HFFc6 (cell line): ENCODE measurements around the gene MINDY1. TPM values are rescaled to one million over a fixed set of nuclear protein-coding genes. Genes with fewer than 3 reads are reported as not detected.

Experiments
- DNase-seq: peaks from one replicate; pipeline ENCODE4 v3.0.0-alpha.2; 2018
- H3K27ac Mint-ChIP-seq: 2 replicates; pipeline ENCODE4 v1.8.0; 2020; ENCODE audit warnings: mild to moderate bottlenecking, mixed read lengths
- H3K27me3 Mint-ChIP-seq: 2 replicates; pipeline ENCODE4 v1.8.0; 2021; ENCODE audit warnings: mild to moderate bottlenecking, moderate library complexity, mixed read lengths; ENCODE audit not compliant: insufficient read depth
- H3K36me3 Mint-ChIP-seq: 2 replicates; pipeline ENCODE4 v1.8.0; 2021; ENCODE audit warnings: low read depth, mixed read lengths
- H3K4me1 Mint-ChIP-seq: 2 replicates; pipeline ENCODE4 v1.8.0; 2020; ENCODE audit warnings: low read depth, mixed read lengths
- H3K4me3 Mint-ChIP-seq: 2 replicates; pipeline ENCODE4 v1.8.0; 2020; ENCODE audit warnings: mild to moderate bottlenecking, moderate library complexity, mixed read lengths
- H3K9me3 Mint-ChIP-seq: 2 replicates; pipeline ENCODE4 v1.8.0; 2020; ENCODE audit warnings: mild to moderate bottlenecking, mixed read lengths
- long read RNA-seq: library from polyadenylated mRNA; unstranded; transcript quantifications from one replicate; pipeline ENCODE4 v2.0.0, GENCODE V29; 2019
- total RNA-seq, 6 experiments: library from RNA; stranded (reverse); fragmentation: NEBNext Ultra II Directional; extraction: Animal tissue kit (Norgen Biotek cat#: 25700); gene quantifications; 2 replicates in 1 of 6; 3 replicates in 5 of 6; pipeline ENCODE4 v1.2.3, GENCODE V29; 2021
- TF ChIP-seq, protein P1 (sequence below): fragments of 200-600 bp; sonication (generic); IDR thresholded peaks from 2 replicates; pipeline ENCODE4 v1.5.0; 2021; ENCODE audit warnings: antibody characterized with exemption, mild to moderate bottlenecking

Gene MINDY1, protein sequence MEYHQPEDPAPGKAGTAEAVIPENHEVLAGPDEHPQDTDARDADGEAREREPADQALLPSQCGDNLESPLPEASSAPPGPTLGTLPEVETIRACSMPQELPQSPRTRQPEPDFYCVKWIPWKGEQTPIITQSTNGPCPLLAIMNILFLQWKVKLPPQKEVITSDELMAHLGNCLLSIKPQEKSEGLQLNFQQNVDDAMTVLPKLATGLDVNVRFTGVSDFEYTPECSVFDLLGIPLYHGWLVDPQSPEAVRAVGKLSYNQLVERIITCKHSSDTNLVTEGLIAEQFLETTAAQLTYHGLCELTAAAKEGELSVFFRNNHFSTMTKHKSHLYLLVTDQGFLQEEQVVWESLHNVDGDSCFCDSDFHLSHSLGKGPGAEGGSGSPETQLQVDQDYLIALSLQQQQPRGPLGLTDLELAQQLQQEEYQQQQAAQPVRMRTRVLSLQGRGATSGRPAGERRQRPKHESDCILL
- 10 to 100 TPM in 1 of 6 experiments, 1 to 10 TPM in 5; 8.3 to 11.9 (median 9.0) TPM for total RNA-seq
- long read RNA-seq, partial matches to known transcripts: 1 of 4 reads
- long read RNA-seq, other reads (novel, unspliced or antisense): 1 of 4 reads

DNA sequence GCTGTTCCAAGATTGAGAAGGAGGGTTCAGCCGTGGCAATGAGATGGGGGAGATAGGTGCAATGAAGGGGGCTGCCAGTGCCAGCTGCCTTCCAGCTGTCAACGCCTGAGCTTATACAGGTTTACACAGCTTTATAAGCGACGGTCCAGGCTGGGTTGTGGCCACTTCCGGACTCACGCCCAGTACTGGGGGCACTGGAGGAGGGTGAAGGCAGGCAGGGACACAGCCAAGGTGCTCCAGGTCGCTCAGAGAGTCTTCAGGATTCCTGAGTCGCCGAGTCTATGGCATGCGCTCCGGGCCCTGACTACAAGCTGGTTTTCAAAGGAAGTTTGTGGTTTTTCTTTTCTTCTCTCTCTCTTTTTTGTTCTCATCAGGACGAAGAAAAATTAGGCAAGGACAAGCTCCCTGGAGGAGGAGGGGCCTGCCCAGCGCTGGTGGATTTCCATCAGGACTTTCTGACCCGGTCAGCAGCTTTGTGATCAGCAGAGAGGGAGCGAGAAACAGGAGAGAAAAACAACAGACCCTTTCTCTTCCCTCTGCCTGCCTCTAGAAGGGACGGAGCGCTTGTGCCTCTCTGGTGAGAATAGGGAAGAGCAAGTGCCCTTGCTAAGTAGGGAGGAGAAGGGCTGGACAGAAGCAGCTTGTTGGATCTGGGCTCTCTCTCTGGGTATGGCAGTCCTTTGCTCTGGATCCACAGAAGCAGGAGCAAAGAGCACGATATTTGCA, at the start of gene MINDY1:
MINDY1 (minus strand) TSS at position 576 of the 726 bp plus-strand sequence. CDS start 4,285 bp downstream, outside the sequence.
- TF ChIP-seq, protein P1, sequence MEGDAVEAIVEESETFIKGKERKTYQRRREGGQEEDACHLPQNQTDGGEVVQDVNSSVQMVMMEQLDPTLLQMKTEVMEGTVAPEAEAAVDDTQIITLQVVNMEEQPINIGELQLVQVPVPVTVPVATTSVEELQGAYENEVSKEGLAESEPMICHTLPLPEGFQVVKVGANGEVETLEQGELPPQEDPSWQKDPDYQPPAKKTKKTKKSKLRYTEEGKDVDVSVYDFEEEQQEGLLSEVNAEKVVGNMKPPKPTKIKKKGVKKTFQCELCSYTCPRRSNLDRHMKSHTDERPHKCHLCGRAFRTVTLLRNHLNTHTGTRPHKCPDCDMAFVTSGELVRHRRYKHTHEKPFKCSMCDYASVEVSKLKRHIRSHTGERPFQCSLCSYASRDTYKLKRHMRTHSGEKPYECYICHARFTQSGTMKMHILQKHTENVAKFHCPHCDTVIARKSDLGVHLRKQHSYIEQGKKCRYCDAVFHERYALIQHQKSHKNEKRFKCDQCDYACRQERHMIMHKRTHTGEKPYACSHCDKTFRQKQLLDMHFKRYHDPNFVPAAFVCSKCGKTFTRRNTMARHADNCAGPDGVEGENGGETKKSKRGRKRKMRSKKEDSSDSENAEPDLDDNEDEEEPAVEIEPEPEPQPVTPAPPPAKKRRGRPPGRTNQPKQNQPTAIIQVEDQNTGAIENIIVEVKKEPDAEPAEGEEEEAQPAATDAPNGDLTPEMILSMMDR: peak; percentile 53
- DNase-seq: peak; percentile 89
- peak within 1 kb of the TSS; percentile 97 for H3K4me3 Mint-ChIP-seq
- H3K27me3 Mint-ChIP-seq: peaks cover 4% of the 10 kb centered on the region
- H3K36me3 Mint-ChIP-seq: peaks cover 11% of the 10 kb centered on the region; the same call in 1 of the 2 replicates
- peaks cover 58% of the 10 kb centered on the region for H3K4me1 Mint-ChIP-seq
- peak within 1 kb of the TSS; percentile 99 for H3K27ac Mint-ChIP-seq
- H3K9me3 Mint-ChIP-seq: no peaks in the 10 kb centered on the region

DNA sequence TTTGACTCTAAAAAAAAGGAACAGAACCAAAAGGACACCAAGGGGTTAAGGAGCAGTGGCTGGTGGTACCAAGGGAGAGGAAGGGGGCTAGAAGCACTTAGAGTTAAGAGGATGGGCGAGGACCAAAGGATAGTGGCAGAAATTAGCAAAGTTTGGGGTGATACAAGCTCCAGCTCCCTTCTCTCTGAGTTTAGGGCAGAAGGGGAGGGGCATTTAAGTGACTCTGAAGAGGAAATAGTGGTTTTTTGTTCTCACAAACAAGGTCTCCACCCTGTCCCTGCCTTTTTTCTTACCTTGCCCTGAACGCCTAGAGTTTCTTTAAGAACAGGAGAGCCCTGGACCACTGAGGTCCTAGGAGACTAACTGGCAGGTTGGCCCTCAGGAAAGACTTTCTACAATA, 49.4 kb upstream of the MINDY1 start:
- H3K27ac Mint-ChIP-seq: peak overlapping the region; percentile 99
- DNase-seq: no peak
- TF ChIP-seq, protein P1: no peak
- H3K36me3 Mint-ChIP-seq: peaks cover 53% of the 10 kb centered on the region
- H3K9me3 Mint-ChIP-seq: no peaks in the 10 kb centered on the region
- H3K27me3 Mint-ChIP-seq: peaks cover 5% of the 10 kb centered on the region
- H3K4me1 Mint-ChIP-seq: peaks cover 42% of the 10 kb centered on the region
- peak overlapping the region; percentile 93 for H3K4me3 Mint-ChIP-seq

DNA sequence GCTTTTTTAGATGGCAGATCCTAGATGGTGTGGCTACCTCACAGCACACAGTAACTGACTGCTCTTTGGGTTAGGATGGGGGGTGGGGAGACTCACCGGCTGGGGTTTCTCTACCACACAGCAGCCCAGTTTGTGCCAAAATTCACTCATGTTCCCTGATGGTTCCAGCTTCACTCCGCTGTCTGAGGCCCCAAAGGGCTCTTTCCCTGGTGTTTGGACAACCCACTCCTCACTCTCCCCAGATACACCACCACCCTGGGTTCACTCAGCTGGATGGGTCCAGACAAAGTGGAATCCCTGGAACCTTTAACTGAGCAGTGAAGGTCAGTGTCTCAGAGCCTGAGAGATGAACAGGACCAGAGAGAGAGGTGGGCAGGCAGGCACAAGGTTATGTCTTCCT, 48.9 kb upstream of the MINDY1 start:
- Mint-ChIP-seq H3K27me3 (peaks cover 4% of the 10 kb centered on the region), H3K36me3 (peaks cover 53% of the 10 kb centered on the region), H3K27ac (peak overlapping the region; percentile 99), H3K4me1 (peaks cover 37% of the 10 kb centered on the region), H3K4me3 (peak overlapping the region; percentile 58; the same call in 1 of the 2 replicates), H3K9me3 (no peaks in the 10 kb centered on the region)
- DNase-seq: no peak
- TF ChIP-seq, protein P1: no peak

DNA sequence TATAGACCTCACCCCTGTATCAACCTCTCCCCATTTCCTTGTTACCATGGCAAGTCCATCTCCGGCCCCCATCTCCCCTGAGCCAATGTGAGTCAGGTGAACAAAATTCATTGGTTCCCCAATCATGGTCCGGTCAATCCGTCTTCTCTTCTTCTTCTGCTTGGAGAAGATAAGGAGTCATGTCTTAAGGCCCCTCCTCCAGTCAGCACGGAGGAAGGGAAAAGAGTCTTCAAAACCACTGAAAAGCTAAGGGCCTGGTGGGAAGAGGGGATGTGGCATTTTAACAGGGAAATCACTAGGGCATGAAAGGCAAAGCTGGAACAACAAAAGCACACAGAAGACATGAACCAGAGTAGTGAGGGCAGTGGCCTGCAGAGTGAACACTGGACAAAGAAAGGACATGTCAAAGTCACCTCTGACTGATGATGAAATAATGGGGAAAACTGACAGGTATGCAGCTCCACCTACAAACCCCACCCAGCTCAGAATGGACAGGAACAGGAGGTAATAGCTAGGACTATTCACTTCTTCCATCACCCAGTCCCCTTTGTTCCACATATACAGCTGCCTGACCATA, 48.4 kb upstream of the MINDY1 start:
- Mint-ChIP-seq H3K27me3 (peaks cover 4% of the 10 kb centered on the region), H3K4me1 (peaks cover 37% of the 10 kb centered on the region), H3K9me3 (no peaks in the 10 kb centered on the region), H3K36me3 (peaks cover 53% of the 10 kb centered on the region), H3K27ac (peak overlapping the region; percentile 99; the same call in 1 of the 2 replicates), H3K4me3 (no peak overlapping the region)
- DNase-seq: no peak
- TF ChIP-seq, protein P1: no peak

DNA sequence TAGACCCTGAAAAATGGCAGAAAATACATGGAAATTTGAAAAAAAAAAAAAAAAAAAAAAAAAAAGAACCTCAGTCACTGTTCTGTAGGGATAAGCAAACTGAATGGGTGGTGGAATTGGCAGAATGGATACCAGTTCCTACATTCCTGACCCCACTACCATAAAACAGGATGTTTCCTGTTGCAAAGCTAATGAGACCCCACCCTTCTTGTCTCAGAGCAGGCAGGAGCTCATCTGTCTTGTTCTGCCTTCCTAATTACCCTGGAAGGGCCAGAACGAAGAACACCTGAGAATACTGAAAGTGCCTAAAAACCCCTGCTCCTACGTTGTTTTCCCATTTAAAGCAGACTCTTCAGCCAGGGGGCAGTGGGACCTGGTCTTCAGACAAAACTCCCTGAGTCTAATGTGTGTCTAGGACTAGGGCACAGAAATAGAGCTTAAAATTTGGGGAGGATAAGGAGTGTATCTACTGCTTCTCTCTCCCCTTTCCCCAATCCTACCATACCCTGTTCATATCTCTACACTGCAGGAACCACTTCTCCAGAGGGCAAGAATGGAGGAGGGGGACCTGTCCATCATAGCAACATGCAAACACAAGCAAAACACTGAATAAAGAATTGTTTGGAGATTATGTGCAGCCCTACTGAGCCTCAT, 44.8 kb upstream of the MINDY1 start:
- TF ChIP-seq, protein P1: no peak
- no peak overlapping the region for H3K4me3 Mint-ChIP-seq
- peaks cover 48% of the 10 kb centered on the region for H3K4me1 Mint-ChIP-seq
- H3K36me3 Mint-ChIP-seq: peaks cover 29% of the 10 kb centered on the region
- H3K9me3 Mint-ChIP-seq: no peaks in the 10 kb centered on the region
- DNase-seq: no peak
- H3K27ac Mint-ChIP-seq: peak overlapping the region; percentile 96
- H3K27me3 Mint-ChIP-seq: peaks cover 6% of the 10 kb centered on the region
